Naive B cell (primary cell): Measurements from ENCODE around the gene CBFA2T3. TPM values are rescaled to one million over a fixed set of nuclear protein-coding genes. Genes with fewer than 3 reads are reported as not detected.

ENCODE experiments used
- ATAC-seq, 2 donors: fragments of 150-1000 bp; cut with Tn5 transposase; 2 replicates each; pipeline ENCODE4 v1.10.0; 2021; ENCODE audit warnings: low read depth in 2 of 2, mild to moderate bottlenecking in 2 of 2, moderate library complexity in 2 of 2
- DNase-seq: peaks from one replicate; pipeline ENCODE4 v3.0.0; 2022
- H3K27ac Mint-ChIP-seq, 6 donors: one replicate each; pipeline ENCODE4 v1.8.0; 2020 to 2022; ENCODE audit warnings: mild to moderate bottlenecking in 6 of 6, mixed read lengths in 6 of 6, moderate library complexity in 5 of 6, inconsistent platforms in 2 of 6
- H3K27me3 Mint-ChIP-seq, 3 donors: one replicate each; pipeline ENCODE4 v1.8.0; 2021 to 2022; ENCODE audit warnings: mixed read lengths in 3 of 3, mild to moderate bottlenecking in 1 of 3
- H3K36me3 Mint-ChIP-seq, 2 donors: one replicate each; pipeline ENCODE4 v1.8.0; 2020 to 2022; ENCODE audit warnings: mixed read lengths in 2 of 2, inconsistent platforms in 1 of 2, mild to moderate bottlenecking in 1 of 2
- H3K4me1 Mint-ChIP-seq, 3 donors: one replicate each; pipeline ENCODE4 v1.8.0; 2020 to 2022; ENCODE audit warnings: mixed read lengths in 3 of 3, inconsistent platforms in 1 of 3, mild to moderate bottlenecking in 1 of 3, moderate library complexity in 1 of 3
- H3K4me3 Mint-ChIP-seq, 8 donors: one replicate each; pipeline ENCODE4 v1.8.0; 2020 to 2022; ENCODE audit warnings: mild to moderate bottlenecking in 8 of 8, mixed read lengths in 8 of 8, moderate library complexity in 8 of 8, inconsistent platforms in 2 of 8
- H3K9me3 Mint-ChIP-seq, 7 donors: one replicate each; pipeline ENCODE4 v1.8.0; 2020 to 2022; ENCODE audit warnings: mixed read lengths in 7 of 7, mild to moderate bottlenecking in 5 of 7, inconsistent platforms in 2 of 7, moderate library complexity in 1 of 7
- polyA plus RNA-seq, 6 donors: library from polyadenylated mRNA; unstranded; fragments of 300-500 nt; fragmentation: Illumina TruSeq; gene quantifications; one replicate each; pipeline ENCODE4 v1.2.3, GENCODE V29; 2021; ENCODE audit warnings: low read depth in 6 of 6

Gene CBFA2T3
- polyA plus RNA-seq, 6 donors from 2014 or later, result 0.14 to 19.0 (median 10.0) TPM

DNA sequence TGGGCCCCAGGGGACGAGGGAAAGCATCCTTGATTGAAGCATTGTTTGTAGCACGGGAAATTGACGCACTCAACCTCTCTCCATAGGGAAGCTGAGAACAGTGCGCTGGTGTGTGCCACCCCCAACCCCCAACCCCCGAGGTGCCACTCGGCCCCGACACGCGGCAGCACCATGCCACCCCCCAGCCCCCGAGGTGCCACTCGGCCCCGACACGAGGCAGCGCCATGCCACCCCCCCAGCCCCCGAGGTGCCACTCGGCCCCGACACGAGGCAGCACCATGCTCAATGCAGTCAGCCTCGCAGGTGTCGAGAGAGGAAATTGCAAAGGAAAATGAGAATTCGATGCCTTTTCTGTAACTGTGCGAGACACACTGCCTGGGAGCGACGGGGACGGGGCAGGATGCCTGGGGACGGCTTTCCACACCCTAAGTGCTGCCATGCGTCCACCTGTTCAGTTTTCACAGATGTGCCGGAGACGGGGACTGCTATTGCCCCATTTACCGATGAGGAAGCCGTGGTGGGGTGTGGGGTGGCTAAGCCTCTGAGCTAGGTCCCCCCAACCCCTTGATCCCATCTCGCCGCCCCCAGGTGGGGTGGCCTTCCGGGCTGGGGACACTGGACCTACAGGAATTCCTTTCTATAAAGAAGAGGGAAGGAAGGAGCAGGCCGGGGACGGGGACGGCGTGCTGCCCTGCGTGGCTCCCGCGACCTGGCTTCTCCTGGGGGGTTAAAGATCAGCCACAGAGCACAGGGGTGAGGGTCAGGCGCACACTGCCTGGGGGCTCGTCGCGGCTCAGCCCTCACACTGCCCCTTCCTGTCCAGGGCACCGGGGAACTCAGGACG, 9.8 kb downstream of the CBFA2T3 start:
- DNase-seq (peak; percentile 47), ATAC-seq (peak in 1 of 2 donors; percentile 2)
- H3K4me3 Mint-ChIP-seq, result peak overlapping the region; percentile 61 to 94 (median 84)
- H3K36me3 Mint-ChIP-seq, result no peaks in the 10 kb centered on the region
- peaks cover 42 to 79% (median 76%) of the 10 kb centered on the region in 3 donors for H3K4me1 Mint-ChIP-seq
- H3K27me3 Mint-ChIP-seq, result no peaks in the 10 kb centered on the region
- peak overlapping the region; percentile 84 to 98 (median 96) for H3K27ac Mint-ChIP-seq
- no peaks in the 10 kb centered on the region for H3K9me3 Mint-ChIP-seq

DNA sequence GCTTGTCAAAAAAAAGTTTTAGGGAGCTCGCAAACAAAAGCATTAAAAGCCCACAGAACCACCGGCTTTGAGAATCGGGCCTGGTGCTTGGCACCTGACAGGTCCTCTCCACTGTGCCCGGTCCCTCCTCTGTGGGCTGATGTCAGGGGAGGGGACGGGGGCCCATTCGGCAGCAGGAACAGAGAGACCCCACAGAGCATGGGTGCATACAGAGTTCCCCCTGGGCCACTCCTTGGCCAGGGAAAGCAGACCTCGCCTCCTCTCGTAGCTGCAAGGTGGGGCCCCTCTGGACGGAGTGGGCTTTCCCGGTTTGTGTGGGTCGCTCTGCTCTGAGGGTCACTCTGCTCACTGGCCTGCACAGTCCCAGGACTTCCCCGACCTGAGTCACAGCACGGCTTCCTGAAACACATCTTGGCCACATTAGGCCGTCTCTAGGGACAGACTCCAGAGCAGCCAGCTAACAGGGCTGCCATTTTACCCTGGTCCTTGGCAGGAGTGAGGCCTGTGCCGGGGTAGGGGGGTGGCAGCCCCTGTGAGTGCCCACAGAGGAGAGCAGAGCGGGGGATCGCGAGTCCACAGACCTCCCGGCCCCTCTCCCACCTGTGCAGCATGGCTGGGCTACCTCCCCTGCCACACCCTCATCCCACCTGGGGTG, 11.1 kb downstream of the CBFA2T3 start:
- no peak for ATAC-seq
- H3K4me3 Mint-ChIP-seq, result peak overlapping the region in 2 of 8 donors; percentile 9 to 61

DNA sequence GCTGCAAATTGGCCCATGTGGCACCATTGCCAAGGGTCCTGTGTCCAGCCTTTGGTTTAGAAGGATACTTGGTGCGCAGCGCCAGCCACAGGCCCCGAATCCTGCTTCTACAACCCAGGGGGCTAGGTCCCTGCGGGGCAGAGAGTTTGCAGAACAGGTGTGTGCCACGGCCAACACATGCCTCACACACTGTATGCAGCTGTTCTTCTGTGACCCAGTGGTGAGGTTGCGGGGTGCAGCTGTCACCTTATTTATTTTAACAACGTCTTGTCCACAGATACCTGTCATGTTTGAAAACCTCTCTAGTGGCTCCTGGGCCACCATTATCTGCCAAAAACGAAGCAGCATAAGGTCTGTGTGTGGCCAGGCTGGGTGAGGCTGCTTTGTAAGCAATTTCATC, 11.6 kb downstream of the CBFA2T3 start:
- H3K27ac Mint-ChIP-seq, result peak overlapping the region in 4 of 6 donors; percentile 33 to 87 (median 68)
- H3K36me3 Mint-ChIP-seq, result peaks cover under 1 to 2% of the 10 kb centered on the region in 2 donors
- no peaks in the 10 kb centered on the region for H3K27me3 Mint-ChIP-seq
- DNase-seq, result no peak
- peaks cover 39 to 72% (median 67%) of the 10 kb centered on the region in 3 donors for H3K4me1 Mint-ChIP-seq
- H3K4me3 Mint-ChIP-seq, result peak overlapping the region in 2 of 8 donors; percentile 0 to 24
- ATAC-seq, result no peak
- H3K9me3 Mint-ChIP-seq, result no peaks in the 10 kb centered on the region

More for the DNA sequence above, 11.1 kb downstream of the CBFA2T3 start:
- Mint-ChIP-seq H3K27ac (peak overlapping the region; percentile 33 to 88 (median 68)), H3K4me1 (peaks cover 43 to 73% (median 72%) of the 10 kb centered on the region in 3 donors), H3K36me3 (no peaks in the 10 kb centered on the region), H3K27me3 (no peaks in the 10 kb centered on the region), H3K9me3 (no peaks in the 10 kb centered on the region)
- no peak for DNase-seq

DNA sequence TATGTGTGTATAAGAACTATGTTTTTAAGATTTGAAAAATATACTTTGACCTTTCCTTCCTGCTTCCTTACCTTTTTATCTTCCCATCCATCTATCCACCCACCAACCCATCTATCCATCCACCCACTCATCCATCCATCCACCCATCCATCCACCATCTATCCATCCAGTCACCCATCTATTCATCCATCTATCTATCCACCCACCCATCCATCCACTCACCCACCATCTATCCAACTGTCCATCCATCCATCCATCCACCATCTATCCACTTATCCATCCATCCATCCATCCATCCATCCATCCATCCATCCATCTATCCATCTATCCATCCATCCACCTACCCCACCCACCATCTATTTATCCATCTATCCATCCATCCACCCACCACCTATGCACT, 12.4 kb downstream of the CBFA2T3 start:
- no peak overlapping the region for H3K4me3 Mint-ChIP-seq
- DNase-seq (no peak), ATAC-seq (no peak)
- H3K27ac Mint-ChIP-seq, result peak overlapping the region in 3 of 6 donors; percentile 65 to 89 (median 71)
- no peaks in the 10 kb centered on the region for H3K27me3 Mint-ChIP-seq
- H3K4me1 Mint-ChIP-seq, result peaks cover 39 to 69% (median 66%) of the 10 kb centered on the region in 3 donors
- peaks cover 7% of the 10 kb centered on the region in 2 donors for H3K36me3 Mint-ChIP-seq
- no peaks in the 10 kb centered on the region for H3K9me3 Mint-ChIP-seq

- no peak overlapping the region for H3K4me3 Mint-ChIP-seq
Measured at GRCh38 chr16:88963583-88963982, 13.4 kb downstream of the CBFA2T3 start.

DNA sequence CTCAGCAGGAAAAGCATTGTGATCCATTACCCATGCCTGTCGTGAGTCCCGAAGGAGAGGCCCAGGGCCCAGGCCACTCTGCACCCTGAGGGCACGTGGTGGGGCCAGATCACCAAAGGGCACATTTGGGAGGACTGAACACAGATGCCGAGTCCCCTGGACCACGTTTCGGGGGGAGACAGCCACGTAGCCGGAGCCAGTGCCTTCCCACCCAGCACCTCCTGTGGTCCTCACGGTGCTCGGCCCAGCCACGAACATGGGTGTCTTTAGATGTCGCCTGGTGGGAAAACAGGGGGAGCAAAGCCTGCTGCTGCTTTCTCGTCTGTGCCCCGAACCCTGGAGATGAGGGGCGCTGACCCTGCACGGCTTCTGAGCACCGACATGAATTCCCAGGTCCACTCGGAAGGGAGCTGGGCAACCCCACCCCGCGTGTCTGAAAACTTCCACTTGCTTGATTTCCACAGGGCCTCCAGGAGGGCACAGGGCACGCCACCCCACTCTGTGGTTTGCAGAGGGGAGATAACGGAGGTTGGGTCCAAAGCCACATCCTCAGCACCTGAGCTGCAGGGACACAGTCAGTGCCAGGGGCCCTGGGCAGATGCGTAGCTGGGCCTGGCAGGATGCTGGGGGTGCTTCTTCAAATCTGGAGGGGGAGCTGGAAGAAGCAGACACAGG, 14.4 kb downstream of the CBFA2T3 start:
- DNase-seq, result no peak
- H3K36me3 Mint-ChIP-seq, result peaks cover 7% of the 10 kb centered on the region in 2 donors
- no peaks in the 10 kb centered on the region for H3K9me3 Mint-ChIP-seq
- H3K27me3 Mint-ChIP-seq, result no peaks in the 10 kb centered on the region
- H3K4me1 Mint-ChIP-seq, result peaks cover 45 to 75% (median 66%) of the 10 kb centered on the region in 3 donors
- no peak for ATAC-seq
- peak overlapping the region in 1 of 8 donors; percentile 39 for H3K4me3 Mint-ChIP-seq
- H3K27ac Mint-ChIP-seq, result peak overlapping the region in 2 of 6 donors; percentile 60 to 76

More at GRCh38 chr16:88963583-88963982, 13.4 kb downstream of the CBFA2T3 start:
- Mint-ChIP-seq H3K4me1 (peaks cover 42 to 74% (median 66%) of the 10 kb centered on the region in 3 donors), H3K36me3 (peaks cover 7% of the 10 kb centered on the region in 2 donors), H3K9me3 (no peaks in the 10 kb centered on the region), H3K27ac (peak overlapping the region in 1 of 6 donors; percentile 32), H3K27me3 (no peaks in the 10 kb centered on the region)
- ATAC-seq, result no peak
- DNase-seq, result no peak

- Mint-ChIP-seq H3K36me3 (peaks cover 7% of the 10 kb centered on the region in 2 donors), H3K27ac (no peak overlapping the region), H3K9me3 (no peaks in the 10 kb centered on the region), H3K4me3 (no peak overlapping the region), H3K4me1 (peaks cover 44 to 75% (median 58%) of the 10 kb centered on the region in 3 donors), H3K27me3 (no peaks in the 10 kb centered on the region)
- DNase-seq (no peak), ATAC-seq (no peak)
Measured at GRCh38 chr16:88961011-88961410, 16.0 kb downstream of the CBFA2T3 start.

- H3K27me3 Mint-ChIP-seq, result no peaks in the 10 kb centered on the region
- peaks cover 7% of the 10 kb centered on the region in 2 donors for H3K36me3 Mint-ChIP-seq
- no peak overlapping the region for H3K4me3 Mint-ChIP-seq
- peaks cover 44 to 70% (median 56%) of the 10 kb centered on the region in 3 donors for H3K4me1 Mint-ChIP-seq
- H3K9me3 Mint-ChIP-seq, result no peaks in the 10 kb centered on the region
- no peak for DNase-seq
- no peak for ATAC-seq
- no peak overlapping the region for H3K27ac Mint-ChIP-seq
Measured at GRCh38 chr16:88960516-88960915, 16.5 kb downstream of the CBFA2T3 start.

GRCh38 chr16:88959022-88959421, 18.0 kb downstream of the CBFA2T3 start:
- H3K27ac Mint-ChIP-seq, result peak overlapping the region in 2 of 6 donors; percentile 19 to 57
- H3K4me3 Mint-ChIP-seq, result peak overlapping the region in 6 of 8 donors; percentile 9 to 79 (median 53)
- DNase-seq (no peak), ATAC-seq (no peak)
- peaks cover 39 to 57% (median 44%) of the 10 kb centered on the region in 3 donors for H3K4me1 Mint-ChIP-seq
- H3K27me3 Mint-ChIP-seq, result no peaks in the 10 kb centered on the region
- no peaks in the 10 kb centered on the region for H3K9me3 Mint-ChIP-seq
- H3K36me3 Mint-ChIP-seq, result peaks cover 7% of the 10 kb centered on the region in 2 donors

GRCh38 chr16:88957887-88958577, 19.0 kb downstream of the CBFA2T3 start:
- no peaks in the 10 kb centered on the region for H3K9me3 Mint-ChIP-seq
- peak overlapping the region; percentile 39 to 94 (median 90) for H3K27ac Mint-ChIP-seq
- no peak for DNase-seq
- peak; percentile 63 to 66 for ATAC-seq
- no peaks in the 10 kb centered on the region for H3K27me3 Mint-ChIP-seq
- H3K4me3 Mint-ChIP-seq, result peak overlapping the region; percentile 46 to 89 (median 82)
- peaks cover 7% of the 10 kb centered on the region in 2 donors for H3K36me3 Mint-ChIP-seq
- H3K4me1 Mint-ChIP-seq, result peaks cover 42 to 55% (median 46%) of the 10 kb centered on the region in 3 donors

GRCh38 chr16:88957433-88957767, 19.6 kb downstream of the CBFA2T3 start:
- no peak for DNase-seq
- peak overlapping the region in 6 of 8 donors; percentile 46 to 87 (median 78) for H3K4me3 Mint-ChIP-seq
- peak overlapping the region in 5 of 6 donors; percentile 39 to 92 (median 75) for H3K27ac Mint-ChIP-seq
- H3K9me3 Mint-ChIP-seq, result no peaks in the 10 kb centered on the region
- H3K27me3 Mint-ChIP-seq, result no peaks in the 10 kb centered on the region
- H3K36me3 Mint-ChIP-seq, result peaks cover 7 to 12% of the 10 kb centered on the region in 2 donors
- no peak for ATAC-seq
- H3K4me1 Mint-ChIP-seq, result peaks cover 45 to 55% (median 52%) of the 10 kb centered on the region in 3 donors

DNA sequence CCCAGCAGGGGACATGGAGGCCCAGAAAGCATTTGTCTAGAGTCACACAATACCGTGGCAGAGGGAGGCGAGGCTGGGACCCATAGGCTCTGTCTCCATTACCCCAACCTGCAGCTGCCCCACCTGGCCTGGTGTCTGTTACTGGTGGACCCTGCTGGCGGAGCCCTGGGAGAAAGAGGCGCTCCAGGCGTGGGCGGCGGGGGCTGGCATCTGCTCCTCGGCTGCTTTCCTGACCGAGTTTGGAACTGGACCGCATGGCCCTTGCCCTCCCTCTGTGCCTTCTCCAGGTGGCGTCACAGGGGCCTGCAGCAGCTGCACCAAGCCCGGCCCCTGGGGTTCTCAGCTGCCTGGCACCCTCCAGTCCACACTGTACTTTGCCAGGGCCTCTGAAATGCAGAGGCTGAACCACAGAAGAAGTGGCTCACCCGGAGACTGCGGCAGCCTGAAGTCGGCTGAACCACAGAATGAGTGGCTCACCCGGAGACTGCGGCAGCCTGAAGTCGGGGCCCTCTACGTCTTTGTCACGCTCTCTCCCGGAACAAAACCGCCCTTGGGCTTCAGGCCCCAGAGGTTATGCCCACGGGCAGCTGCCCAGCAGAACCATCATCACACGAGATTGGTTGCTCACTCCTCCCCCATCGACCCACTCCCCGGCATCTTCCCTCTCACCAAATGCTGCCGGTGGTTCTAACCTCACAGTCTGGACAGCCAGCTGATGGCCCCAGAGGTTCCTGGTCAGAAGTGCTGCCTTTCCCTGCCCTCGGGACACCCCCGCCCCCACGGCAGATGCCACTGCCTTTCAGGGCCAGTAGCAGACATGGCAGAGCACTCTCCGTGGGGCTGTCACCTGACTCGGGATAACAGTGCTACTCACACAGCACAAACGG, 20.2 kb downstream of the CBFA2T3 start:
- Mint-ChIP-seq H3K4me1 (peaks cover 42 to 51% (median 47%) of the 10 kb centered on the region in 3 donors), H3K27ac (peak overlapping the region in 4 of 6 donors; percentile 24 to 49 (median 43)), H3K36me3 (peaks cover 7 to 12% of the 10 kb centered on the region in 2 donors), H3K9me3 (no peaks in the 10 kb centered on the region), H3K4me3 (peak overlapping the region in 3 of 8 donors; percentile 47 to 79 (median 77)), H3K27me3 (no peaks in the 10 kb centered on the region)
- no peak for ATAC-seq
- no peak for DNase-seq
